ENCODE measurements around the gene MAD1L1. TPM values are rescaled to one million over a fixed set of nuclear protein-coding genes. Genes with fewer than 3 reads are reported as not detected.
A peak's percentile ranks its signal among the peaks of the same experiment; 100 is the strongest.

Gene MAD1L1
- total and polyA plus RNA-seq, 2 donors (not counting 3 experiments of a cell fraction or from before 2014, with no cell fraction given) = 34.1 to 42.3 TPM

GRCh38 chr7:2241580-2242540 lies 9.1 kb upstream of the MAD1L1 start, which contains the start of the genes MRM2 and NUDT1:
TSS of gene MRM2 (minus strand) at chr7:2242205. CDS start at chr7:2242169, 36 bp downstream.
TSS of gene NUDT1 (plus strand) at chr7:2242226. CDS start at chr7:2244575, 2,349 bp downstream.
- CTCF ChIA-PET = interaction anchor here (0.6 to 1.9 kb wide), 6 partner anchors 9 to 661 kb away, joined by 3 to 11 read pairs (median 4); partner anchors contain the start of gene MAD1L1
- H3K4me1 ChIP-seq (ENCODE audit: control insufficient read depth, extremely low read depth, insufficient read depth, low read length) = peaks cover 6% of the 10 kb centered on the region
- peak within 1 kb of the TSS; percentile 75 for H3K4me2 ChIP-seq (ENCODE audit: insufficient read depth, low read length)
- H3K9me1 ChIP-seq (replicated peaks; ENCODE audit: control insufficient read depth, extremely low read depth, insufficient read depth, low read length) = no peaks in the 10 kb centered on the region
- dilution Hi-C loops (cut with MboI; ENCODE audit: extremely low pct_ligation_motif_present, low sequenced_read_pairs) (no loop called here), intact Hi-C loops (cut with micrococcal nuclease) (loop anchor here (1.0 kb wide), 1 partner anchor 10 kb away; the partner anchor contains the start of gene MAD1L1)
- peak within 1 kb of the TSS; percentile 61 to 99 (median 67) for H3K4me3 ChIP-seq (replicated peaks in 1 of 3; ENCODE audit: insufficient read depth in 1 of 3, low read depth in 1 of 3, low read length in 3 of 3)
- DNase-seq (ENCODE audit: low read depth, low spot score) = peak; percentile 65
- H3K79me2 ChIP-seq (ENCODE audit: control insufficient read depth, insufficient read depth, low read length) = peaks cover 15% of the 10 kb centered on the region
- POLR2A ChIA-PET = interaction anchor here (0.6 to 1.1 kb wide), 3 partner anchors 10 to 112 kb away, joined by 3 to 9 read pairs (median 4); partner anchors contain the start of gene EIF3B
- peak; percentile 60 for FAIRE-seq
- no peaks in the 10 kb centered on the region for H3K9me3 ChIP-seq (replicated peaks; ENCODE audit: control insufficient read depth, insufficient read depth, low read length)
- H4K20me1 ChIP-seq (replicated peaks; ENCODE audit: control insufficient read depth, extremely low read depth, insufficient read depth, low read length) = no peaks in the 10 kb centered on the region
- peak within 1 kb of the TSS; percentile 77 for H2AFZ ChIP-seq (ENCODE audit: low read depth, low read length)
- no TSS peak for BruUV-seq (replicated peaks)
- no peaks in the 10 kb centered on the region for H3K27me3 ChIP-seq (ENCODE audit: control insufficient read depth in 2 of 2, insufficient read depth in 2 of 2, low read length in 2 of 2)
- H3K9ac ChIP-seq (replicated peaks; ENCODE audit: extremely low read depth, insufficient read depth, low read length) = peak within 1 kb of the TSS; percentile 61
- peak within 1 kb of the TSS; percentile 19 for H3K27ac ChIP-seq (ENCODE audit: insufficient read depth, low read depth, low read length)
- peaks cover 3 to 16% of the 10 kb centered on the region in 2 experiments for H3K36me3 ChIP-seq (ENCODE audit: control insufficient read depth in 2 of 2, extremely low read depth in 1 of 2, insufficient read depth in 2 of 2, low read length in 2 of 2)
- TF ChIP-seq GATA2 (IDR thresholded peaks at IDR 0.05; ENCODE audit: insufficient read depth, insufficient read length, low read depth, low read length) (no peak), MYC (IDR thresholded peaks at IDR 0.05; ENCODE audit: low read depth, low read length) (no peak), POLR2AphosphoS5 (IDR thresholded peaks at IDR 0.05; ENCODE audit: insufficient read depth, low read depth, low read length) (peak; percentile 97), CTCF (IDR thresholded peaks at IDR 0.05; ENCODE audit: extremely low read depth in 1 of 2, insufficient read depth in 1 of 2, low read depth in 1 of 2, low read length in 2 of 2) (no peak), JUN (IDR thresholded peaks at IDR 0.05; ENCODE audit: borderline replicate concordance, insufficient read depth, insufficient read length, low read depth) (no peak), MAX (IDR thresholded peaks at IDR 0.05; ENCODE audit: insufficient read depth, insufficient read length) (no peak), FOS (IDR thresholded peaks at IDR 0.05; ENCODE audit: borderline replicate concordance, insufficient read depth, low read length) (no peak), POLR2A (IDR thresholded peaks at IDR 0.05; ENCODE audit: low read depth, low read length) (peak; percentile 79)
